Dedifferentiated amniotic fluid mesenchymal stem cell (primary cell): ENCODE measurements around the gene RPL21.
"Not testable (repeated sequence)": the region's sequence is repeated elsewhere in the genome, so short reads cannot be mapped to it uniquely, and the experiment has no call there.

Experiments used
- DNase-seq: peaks from one replicate; pipeline ENCODE4 v3.0.0-alpha.2; 2016; ENCODE audit errors: extremely low spot score

RPL21 gene

GRCh38 chr13:27289011-27289665 is 37.8 kb downstream of the RPL21 start:
- no peak for DNase-seq

DNA sequence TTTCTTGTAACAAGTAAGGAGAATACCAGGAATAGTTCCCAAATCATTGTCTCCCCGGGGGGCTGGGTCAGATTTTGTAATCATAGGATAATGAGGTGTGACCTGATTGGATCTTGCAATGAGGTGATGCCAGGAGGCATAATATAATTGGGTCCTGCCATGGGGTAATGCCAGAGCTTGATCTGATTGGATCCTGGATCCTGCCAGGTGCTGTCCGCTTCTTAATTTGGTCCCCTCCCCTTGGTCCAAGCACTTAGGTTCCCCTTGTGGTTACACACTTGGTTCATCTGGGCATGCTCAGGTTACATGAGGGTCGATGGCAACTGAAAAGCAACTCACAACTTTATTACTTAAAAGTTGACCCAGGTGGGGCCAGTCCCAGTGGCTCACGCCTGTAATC is 39.4 kb downstream of the RPL21 start:
- DNase-seq: no peak

DNA sequence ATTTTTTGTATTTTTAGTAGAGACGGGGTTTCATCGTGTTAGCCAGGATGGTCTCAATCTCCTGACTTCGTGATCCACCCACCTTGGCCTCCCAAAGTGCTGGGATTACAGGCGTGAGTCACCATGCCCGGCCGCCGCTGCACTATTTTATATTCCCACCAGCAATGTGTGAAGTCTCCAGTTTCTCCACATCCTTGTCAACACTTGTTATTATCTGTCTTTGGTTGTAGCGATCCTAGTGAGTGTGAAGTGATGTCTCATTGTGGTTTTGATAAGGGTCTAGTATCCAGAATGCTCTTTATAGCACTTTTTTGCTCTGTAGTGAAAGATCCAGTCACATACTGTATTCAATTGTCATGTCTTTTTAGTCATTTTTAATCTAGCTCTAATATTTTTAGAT is 40.6 kb downstream of the RPL21 start:
- DNase-seq: not testable (repeated sequence)

DNA sequence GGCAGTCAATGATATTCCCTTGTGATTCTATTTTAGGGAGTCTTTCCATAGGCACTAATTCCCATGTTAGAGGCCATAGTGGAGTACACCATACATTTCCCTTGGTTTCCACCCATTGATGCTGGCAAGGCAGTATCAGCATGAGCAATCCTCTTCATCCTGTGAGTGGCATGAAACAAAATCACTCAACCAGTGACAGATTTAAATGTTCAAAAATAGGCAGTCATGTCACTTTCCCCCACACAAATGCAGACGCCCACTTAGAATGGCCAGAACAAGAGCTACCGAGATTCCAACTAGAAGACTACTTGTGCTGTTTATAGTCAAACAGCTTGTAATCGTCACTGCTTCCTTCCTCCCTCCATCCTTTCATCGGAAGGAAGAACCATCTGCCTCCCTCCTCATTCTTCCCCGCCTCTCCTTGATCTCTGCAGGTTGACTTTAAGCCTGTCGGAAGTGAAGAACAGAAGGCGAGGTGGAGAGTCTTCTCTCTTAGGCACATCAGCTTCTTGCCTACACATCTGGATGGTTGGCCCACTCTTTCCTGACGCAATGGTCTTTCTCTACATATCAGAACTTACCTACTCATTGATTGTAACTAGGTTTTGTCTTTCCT is 41.8 kb downstream of the RPL21 start:
- DNase-seq: no peak

GRCh38 chr13:27293873-27294515 is 42.6 kb downstream of the RPL21 start:
- no peak for DNase-seq

DNA sequence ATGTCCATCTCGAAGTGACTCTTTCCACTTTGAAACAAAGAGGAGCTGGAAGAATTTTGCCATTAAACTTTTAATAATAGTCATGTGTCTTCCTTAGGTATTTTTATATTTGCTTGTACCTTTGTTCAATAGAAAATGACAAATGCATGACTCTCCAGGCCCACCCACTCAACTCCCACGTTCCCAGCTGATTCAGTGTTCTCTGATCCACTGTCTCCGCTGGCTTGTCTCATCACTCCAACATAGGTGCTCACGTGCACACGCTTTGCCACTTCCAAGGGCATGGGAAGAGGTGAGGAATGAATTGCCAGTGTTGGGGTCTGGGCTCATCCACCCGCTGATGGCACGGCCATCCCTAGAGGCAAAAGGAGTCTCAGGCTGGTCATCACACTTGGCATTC is 43.7 kb downstream of the RPL21 start:
- DNase-seq: no peak

DNA sequence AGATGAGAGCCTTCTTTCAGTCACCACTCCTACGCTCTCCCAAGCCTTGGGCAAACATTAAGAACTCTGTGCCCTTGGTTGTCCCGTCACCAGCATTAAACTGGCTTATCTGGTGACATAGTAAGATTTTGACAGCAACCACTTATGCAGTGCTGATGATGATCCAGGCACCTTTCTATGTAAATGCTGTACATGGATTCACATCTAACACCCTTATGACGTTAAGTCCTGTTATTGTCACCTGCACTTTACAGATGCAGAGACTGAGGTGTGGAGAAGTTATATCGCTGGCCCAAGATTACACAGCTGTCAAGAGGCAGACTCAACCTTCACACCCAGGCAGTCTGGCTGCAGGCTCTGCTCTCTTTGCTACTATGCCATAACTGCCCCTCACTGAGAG is 44.3 kb downstream of the RPL21 start:
- DNase-seq: no peak

GRCh38 chr13:27296496-27296895 is 45.1 kb downstream of the RPL21 start:
- DNase-seq: no peak

DNA sequence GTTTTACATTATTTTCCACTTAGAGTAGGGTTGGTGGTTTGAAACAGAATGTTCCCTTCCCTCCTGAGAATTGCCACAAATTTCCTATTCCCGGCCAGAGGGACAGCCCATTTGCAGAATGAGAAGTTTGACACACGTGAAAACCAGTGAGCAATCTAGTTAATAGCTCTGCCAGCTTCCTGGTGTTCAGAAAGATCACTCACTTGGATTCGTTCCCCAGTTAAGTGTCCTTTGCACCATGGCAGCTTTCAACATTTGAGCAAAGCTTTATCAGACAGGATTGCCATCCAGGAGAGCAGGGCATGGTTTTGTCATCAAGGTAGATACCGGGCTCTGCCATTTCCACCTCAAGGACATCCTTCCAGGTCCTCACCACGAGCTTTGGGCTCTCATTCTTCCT is 47.5 kb downstream of the RPL21 start:
- no peak for DNase-seq

DNA sequence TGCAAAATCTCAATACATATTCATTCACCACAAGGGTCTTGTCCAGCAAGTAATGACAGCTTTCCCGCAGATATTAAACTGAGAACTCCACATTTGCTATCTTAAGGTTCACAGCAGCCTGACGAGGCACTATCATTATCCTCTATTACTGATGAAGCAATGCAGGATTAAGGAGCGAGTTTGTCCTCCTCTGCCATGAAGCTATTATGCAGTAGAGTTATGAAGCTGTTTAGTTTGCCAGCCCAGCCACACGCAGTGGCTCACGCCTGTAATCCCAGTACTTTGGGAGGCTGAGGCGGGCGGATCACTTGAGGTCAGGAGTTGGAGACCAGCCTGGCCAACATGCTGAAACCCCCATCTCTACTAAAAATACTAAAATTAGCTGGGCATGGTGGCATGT is 49.0 kb downstream of the RPL21 start:
- DNase-seq: not testable (repeated sequence)

- no peak for DNase-seq
Observed at GRCh38 chr13:27300941-27301586, 49.7 kb downstream of the RPL21 start.

- no peak for DNase-seq
Observed at GRCh38 chr13:27302643-27303262, 51.4 kb downstream of the RPL21 start.

- DNase-seq: no peak
Observed at GRCh38 chr13:27304099-27304498, 52.7 kb downstream of the RPL21 start.

DNA sequence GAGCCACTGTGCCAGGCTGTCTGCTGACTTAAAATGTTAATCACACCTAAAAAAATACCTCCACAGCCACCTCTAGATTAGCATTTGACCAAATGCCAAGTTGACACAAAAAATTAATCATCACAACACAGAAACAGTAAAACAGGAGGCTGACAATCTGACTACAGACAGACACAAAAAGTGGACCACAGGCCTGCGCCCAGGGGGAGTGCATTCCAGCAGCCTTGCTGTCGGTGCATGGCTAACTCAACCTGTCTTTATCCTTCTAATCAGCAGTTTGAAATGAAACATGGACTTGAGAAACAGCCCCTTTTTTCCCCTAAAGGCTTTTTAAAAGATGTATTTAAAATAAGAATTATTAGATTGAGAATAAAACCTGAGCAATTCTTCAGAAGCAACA is 53.3 kb downstream of the RPL21 start:
- no peak for DNase-seq
